ENCODE data around the gene PARVB.

DNA sequence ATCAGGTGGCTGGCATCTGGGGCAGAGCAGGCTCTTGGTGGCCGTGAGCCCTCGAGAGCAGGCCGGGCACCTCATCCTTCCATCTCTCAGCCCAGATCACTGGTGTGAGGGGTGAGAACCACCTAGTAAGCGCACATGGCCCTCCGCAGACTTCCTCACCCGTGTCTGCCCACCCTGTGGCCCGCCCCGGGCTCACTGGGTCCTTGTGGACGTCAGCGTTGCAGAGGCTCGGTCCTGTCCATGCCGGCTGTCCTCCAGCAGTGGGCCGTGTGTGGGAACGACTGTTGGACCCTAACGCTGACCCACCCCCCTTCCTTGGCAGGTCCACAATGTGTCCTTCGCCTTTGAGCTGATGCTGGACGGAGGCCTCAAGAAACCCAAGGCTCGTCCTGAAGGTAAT is 139.4 kb downstream of the PARVB start:
- TF ChIP-seq CTCF (IDR thresholded peaks at IDR 0.05 in 4 of 5, conservative IDR thresholded peaks at IDR 0.05 in 1 of 5): no peak
- no peak for TF ChIP-seq POLR2A (IDR thresholded peaks at IDR 0.05)

Measured in gastrocnemius medialis (tissue), 4 donors.